ENCODE results near the gene DCLRE1B. TPM values are rescaled to one million over a fixed set of nuclear protein-coding genes. Genes with fewer than 3 reads are reported as not detected.

DCLRE1B gene
- total and polyA plus RNA-seq, 9 of the 15 experiments (the other 6 are each of a cell fraction or from before 2014, with no cell fraction given), result 10.6 to 28.8 (median 17.2) TPM

DNA sequence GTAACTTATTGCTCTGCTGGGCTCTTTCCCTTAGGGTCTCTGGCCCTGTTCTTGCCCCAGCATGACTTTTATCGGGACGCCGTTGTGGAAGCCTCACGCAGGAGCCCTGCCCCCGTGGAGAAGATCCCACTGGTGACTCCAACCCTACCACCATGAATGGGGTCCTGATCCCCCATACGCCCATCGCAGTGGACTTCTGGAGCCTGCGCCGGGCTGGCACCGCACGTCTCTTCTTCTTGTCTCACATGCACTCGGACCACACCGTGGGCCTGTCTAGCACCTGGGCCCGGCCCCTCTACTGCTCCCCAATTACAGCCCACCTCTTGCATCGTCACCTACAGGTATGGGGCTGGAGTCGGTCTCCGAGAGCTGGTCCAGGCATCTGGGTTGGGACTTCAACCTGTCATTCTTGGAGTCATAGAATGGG lies 322 bp downstream of the DCLRE1B start (continued):
- TF ChIP-seq, protein P1, sequence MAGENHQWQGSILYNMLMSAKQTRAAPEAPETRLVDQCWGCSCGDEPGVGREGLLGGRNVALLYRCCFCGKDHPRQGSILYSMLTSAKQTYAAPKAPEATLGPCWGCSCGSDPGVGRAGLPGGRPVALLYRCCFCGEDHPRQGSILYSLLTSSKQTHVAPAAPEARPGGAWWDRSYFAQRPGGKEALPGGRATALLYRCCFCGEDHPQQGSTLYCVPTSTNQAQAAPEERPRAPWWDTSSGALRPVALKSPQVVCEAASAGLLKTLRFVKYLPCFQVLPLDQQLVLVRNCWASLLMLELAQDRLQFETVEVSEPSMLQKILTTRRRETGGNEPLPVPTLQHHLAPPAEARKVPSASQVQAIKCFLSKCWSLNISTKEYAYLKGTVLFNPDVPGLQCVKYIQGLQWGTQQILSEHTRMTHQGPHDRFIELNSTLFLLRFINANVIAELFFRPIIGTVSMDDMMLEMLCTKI (IDR thresholded peaks at IDR 0.05; ENCODE audit: partially characterized antibody), result no peak
- TF ChIP-seq TGIF2 (CRISPR knock-in tag; IDR thresholded peaks at IDR 0.05) (no peak), TAF15 (IDR thresholded peaks at IDR 0.05; ENCODE audit: low read depth, low read length) (no peak), ZNF212 (CRISPR knock-in tag; IDR thresholded peaks at IDR 0.05) (no peak), PCBP1 (IDR thresholded peaks at IDR 0.05; ENCODE audit: low read depth, low read length, poor library complexity, severe bottlenecking) (no peak), ZFPM2 (CRISPR knock-in tag; IDR thresholded peaks at IDR 0.05) (no peak), ZFP1 (CRISPR knock-in tag; IDR thresholded peaks at IDR 0.05) (no peak), POLR3A (IDR thresholded peaks at IDR 0.05; ENCODE audit: borderline replicate concordance, extremely low read depth, insufficient read depth, insufficient read length) (no peak), FIP1L1 (IDR thresholded peaks at IDR 0.05; ENCODE audit: low read depth, low read length, poor library complexity, severe bottlenecking) (no peak), TFAM (CRISPR knock-in tag; conservative IDR thresholded peaks at IDR 0.05) (no peak), ZNF445 (CRISPR knock-in tag; IDR thresholded peaks at IDR 0.05; ENCODE audit: low read depth) (no peak), ESRRB (CRISPR knock-in tag; IDR thresholded peaks at IDR 0.05; ENCODE audit: borderline replicate concordance) (no peak)
- TF ChIP-seq, protein P2, sequence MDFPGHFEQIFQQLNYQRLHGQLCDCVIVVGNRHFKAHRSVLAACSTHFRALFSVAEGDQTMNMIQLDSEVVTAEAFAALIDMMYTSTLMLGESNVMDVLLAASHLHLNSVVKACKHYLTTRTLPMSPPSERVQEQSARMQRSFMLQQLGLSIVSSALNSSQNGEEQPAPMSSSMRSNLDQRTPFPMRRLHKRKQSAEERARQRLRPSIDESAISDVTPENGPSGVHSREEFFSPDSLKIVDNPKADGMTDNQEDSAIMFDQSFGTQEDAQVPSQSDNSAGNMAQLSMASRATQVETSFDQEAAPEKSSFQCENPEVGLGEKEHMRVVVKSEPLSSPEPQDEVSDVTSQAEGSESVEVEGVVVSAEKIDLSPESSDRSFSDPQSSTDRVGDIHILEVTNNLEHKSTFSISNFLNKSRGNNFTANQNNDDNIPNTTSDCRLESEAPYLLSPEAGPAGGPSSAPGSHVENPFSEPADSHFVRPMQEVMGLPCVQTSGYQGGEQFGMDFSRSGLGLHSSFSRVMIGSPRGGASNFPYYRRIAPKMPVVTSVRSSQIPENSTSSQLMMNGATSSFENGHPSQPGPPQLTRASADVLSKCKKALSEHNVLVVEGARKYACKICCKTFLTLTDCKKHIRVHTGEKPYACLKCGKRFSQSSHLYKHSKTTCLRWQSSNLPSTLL (IDR thresholded peaks at IDR 0.05), result no peak
- TF ChIP-seq, protein P3, sequence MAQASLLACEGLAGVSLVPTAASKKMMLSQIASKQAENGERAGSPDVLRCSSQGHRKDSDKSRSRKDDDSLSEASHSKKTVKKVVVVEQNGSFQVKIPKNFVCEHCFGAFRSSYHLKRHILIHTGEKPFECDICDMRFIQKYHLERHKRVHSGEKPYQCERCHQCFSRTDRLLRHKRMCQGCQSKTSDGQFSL (CRISPR knock-in tag; IDR thresholded peaks at IDR 0.05), result no peak
- TF ChIP-seq, protein P3 (tag; IDR thresholded peaks at IDR 0.05), result no peak
- TF ChIP-seq, protein P4, sequence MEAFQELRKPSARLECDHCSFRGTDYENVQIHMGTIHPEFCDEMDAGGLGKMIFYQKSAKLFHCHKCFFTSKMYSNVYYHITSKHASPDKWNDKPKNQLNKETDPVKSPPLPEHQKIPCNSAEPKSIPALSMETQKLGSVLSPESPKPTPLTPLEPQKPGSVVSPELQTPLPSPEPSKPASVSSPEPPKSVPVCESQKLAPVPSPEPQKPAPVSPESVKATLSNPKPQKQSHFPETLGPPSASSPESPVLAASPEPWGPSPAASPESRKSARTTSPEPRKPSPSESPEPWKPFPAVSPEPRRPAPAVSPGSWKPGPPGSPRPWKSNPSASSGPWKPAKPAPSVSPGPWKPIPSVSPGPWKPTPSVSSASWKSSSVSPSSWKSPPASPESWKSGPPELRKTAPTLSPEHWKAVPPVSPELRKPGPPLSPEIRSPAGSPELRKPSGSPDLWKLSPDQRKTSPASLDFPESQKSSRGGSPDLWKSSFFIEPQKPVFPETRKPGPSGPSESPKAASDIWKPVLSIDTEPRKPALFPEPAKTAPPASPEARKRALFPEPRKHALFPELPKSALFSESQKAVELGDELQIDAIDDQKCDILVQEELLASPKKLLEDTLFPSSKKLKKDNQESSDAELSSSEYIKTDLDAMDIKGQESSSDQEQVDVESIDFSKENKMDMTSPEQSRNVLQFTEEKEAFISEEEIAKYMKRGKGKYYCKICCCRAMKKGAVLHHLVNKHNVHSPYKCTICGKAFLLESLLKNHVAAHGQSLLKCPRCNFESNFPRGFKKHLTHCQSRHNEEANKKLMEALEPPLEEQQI (IDR thresholded peaks at IDR 0.05), result peak; percentile 13; the same call in 1 of the 2 replicates
- TF ChIP-seq, protein P5, sequence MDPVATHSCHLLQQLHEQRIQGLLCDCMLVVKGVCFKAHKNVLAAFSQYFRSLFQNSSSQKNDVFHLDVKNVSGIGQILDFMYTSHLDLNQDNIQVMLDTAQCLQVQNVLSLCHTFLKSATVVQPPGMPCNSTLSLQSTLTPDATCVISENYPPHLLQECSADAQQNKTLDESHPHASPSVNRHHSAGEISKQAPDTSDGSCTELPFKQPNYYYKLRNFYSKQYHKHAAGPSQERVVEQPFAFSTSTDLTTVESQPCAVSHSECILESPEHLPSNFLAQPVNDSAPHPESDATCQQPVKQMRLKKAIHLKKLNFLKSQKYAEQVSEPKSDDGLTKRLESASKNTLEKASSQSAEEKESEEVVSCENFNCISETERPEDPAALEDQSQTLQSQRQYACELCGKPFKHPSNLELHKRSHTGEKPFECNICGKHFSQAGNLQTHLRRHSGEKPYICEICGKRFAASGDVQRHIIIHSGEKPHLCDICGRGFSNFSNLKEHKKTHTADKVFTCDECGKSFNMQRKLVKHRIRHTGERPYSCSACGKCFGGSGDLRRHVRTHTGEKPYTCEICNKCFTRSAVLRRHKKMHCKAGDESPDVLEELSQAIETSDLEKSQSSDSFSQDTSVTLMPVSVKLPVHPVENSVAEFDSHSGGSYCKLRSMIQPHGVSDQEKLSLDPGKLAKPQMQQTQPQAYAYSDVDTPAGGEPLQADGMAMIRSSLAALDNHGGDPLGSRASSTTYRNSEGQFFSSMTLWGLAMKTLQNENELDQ (CRISPR knock-in tag; IDR thresholded peaks at IDR 0.05; ENCODE audit: borderline replicate concordance), result no peak
- TF ChIP-seq, protein P6, sequence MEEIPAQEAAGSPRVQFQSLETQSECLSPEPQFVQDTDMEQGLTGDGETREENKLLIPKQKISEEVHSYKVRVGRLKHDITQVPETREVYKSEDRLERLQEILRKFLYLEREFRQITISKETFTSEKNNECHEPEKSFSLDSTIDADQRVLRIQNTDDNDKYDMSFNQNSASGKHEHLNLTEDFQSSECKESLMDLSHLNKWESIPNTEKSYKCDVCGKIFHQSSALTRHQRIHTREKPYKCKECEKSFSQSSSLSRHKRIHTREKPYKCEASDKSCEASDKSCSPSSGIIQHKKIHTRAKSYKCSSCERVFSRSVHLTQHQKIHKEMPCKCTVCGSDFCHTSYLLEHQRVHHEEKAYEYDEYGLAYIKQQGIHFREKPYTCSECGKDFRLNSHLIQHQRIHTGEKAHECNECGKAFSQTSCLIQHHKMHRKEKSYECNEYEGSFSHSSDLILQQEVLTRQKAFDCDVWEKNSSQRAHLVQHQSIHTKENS (CRISPR knock-in tag; IDR thresholded peaks at IDR 0.05), result no peak

All from K562 (cell line).